Tibial artery (tissue), 4 donors: ENCODE results near the gene GRAP2.
"Not testable (repeated sequence)": the region's sequence is repeated elsewhere in the genome, so short reads cannot be mapped to it uniquely, and the experiment has no call there.

ENCODE experiments used
- DNase-seq, 2 donors: peaks; one replicate each; pipeline ENCODE4 v3.0.0-alpha.2; 2019
- H3K27ac ChIP-seq, 2 donors: fragments of 200-600 bp; sonication (generic) in 1 of 2; 1 replicate in 1 of 2; 2 replicates in 1 of 2; pipeline ENCODE4 v1.5.1; 2018 to 2019; ENCODE audit warnings: mild to moderate bottlenecking in 1 of 2
- H3K27me3 ChIP-seq, 2 donors: fragments of 200-600 bp; sonication (generic) in 1 of 2; one replicate each; pipeline versions ENCODE4 v1.5.1 to v1.6.0; 2016 to 2019
- H3K36me3 ChIP-seq, 3 donors: fragments of 200-600 bp; sonication (generic) in 2 of 3; one replicate each; pipeline ENCODE4 v1.5.1; 2016 to 2019; ENCODE audit warnings: mild to moderate bottlenecking in 2 of 3
- H3K4me1 ChIP-seq, 4 donors: fragments of 200-600 bp; sonication (generic) in 2 of 4; 1 replicate in 3 of 4; 2 replicates in 1 of 4; pipeline ENCODE4 v1.5.1; 2016 to 2019
- H3K4me3 ChIP-seq, 2 donors: fragments of 200-600 bp; sonication (generic) in 1 of 2; 1 replicate in 1 of 2; 2 replicates in 1 of 2; pipeline ENCODE4 v1.5.1; 2018 to 2019; ENCODE audit warnings: mild to moderate bottlenecking in 2 of 2
- H3K9me3 ChIP-seq, 3 donors: fragments of 200-600 bp; sonication (generic) in 1 of 3; one replicate each; pipeline ENCODE4 v1.5.1; 2016 to 2019
- intact Hi-C: fragments of 100-400 bp; cut with DNase I; formaldehyde crosslinking; loops from one replicate; pipeline ENCODE4 v1.15.0; 2023; ENCODE audit warnings: low total_unique reads
- TF ChIP-seq, protein P1 (sequence below), 2 experiments: fragments of 200-600 bp in 1 of 2; fragments of 450-650 bp in 1 of 2; IDR thresholded peaks; one replicate each; pipeline ENCODE4 v1.5.1; 2017 to 2019; ENCODE audit warnings: antibody characterized with exemption in 2 of 2, mild to moderate bottlenecking in 1 of 2, moderate library complexity in 1 of 2

The GRAP2 gene

DNA sequence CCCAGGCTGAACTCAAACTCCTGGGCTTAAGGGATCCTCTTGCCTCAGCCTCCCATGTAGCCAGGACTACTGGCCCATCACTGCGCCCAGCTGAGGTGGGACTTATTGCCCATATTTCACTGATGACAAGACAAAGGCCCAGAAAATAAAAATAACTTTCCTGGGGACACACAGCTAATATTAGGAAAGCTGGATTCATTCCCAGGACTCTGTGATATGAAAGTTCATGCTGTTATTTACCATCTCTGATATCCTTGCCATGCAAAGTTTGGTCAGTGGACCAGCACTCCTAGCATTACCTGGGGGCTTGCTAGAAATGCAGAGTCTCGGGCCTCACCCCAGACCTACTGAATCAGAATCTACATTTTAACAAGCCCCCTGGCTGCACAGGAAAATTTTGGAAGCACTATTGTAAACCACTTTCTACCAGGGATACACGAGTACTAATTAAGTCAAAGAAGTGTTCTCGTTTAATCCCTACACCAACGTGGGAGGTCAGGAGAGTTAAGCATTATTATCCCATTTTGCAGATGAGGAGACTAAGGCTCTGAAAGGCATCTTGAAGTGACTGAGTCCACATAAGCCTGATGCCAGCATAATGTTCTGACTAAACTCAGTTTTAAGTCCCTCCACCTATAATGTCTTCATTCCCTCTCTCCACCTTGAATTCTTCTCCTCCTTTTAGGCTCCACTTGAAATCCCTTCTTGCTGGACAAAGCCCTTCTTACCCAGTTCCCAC is 91.4 kb downstream of the GRAP2 start:
- peaks cover 0 to 12% (median 7%) of the 10 kb centered on the region in 4 donors for H3K4me1 ChIP-seq
- no peak overlapping the region for H3K4me3 ChIP-seq

DNA sequence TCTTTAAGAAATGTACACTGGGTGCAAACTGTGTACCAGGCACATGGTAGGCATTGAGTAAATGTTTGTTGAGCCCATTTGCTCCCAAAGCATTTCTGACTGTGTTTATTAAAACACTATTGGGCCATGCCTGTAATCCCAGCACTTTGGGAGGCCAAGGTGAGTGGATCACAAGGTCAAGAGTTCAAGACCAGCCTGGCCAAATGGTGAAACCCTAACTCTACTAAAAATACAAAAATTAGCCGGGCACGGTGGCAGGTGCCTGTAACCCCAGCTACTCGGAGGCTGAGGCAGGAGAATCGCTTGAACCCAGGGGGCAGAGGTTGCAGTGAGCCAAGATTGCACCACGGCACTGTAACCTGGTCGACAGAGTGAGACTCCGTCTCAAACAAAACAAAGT is 92.0 kb downstream of the GRAP2 start:
- not testable (repeated sequence) for H3K27ac ChIP-seq
- peaks cover 0 to 59% of the 10 kb centered on the region in 2 donors for H3K27me3 ChIP-seq

More for the DNA sequence above, 91.4 kb downstream of the GRAP2 start:
- intact Hi-C loops: no loop called here
- TF ChIP-seq, protein P1, sequence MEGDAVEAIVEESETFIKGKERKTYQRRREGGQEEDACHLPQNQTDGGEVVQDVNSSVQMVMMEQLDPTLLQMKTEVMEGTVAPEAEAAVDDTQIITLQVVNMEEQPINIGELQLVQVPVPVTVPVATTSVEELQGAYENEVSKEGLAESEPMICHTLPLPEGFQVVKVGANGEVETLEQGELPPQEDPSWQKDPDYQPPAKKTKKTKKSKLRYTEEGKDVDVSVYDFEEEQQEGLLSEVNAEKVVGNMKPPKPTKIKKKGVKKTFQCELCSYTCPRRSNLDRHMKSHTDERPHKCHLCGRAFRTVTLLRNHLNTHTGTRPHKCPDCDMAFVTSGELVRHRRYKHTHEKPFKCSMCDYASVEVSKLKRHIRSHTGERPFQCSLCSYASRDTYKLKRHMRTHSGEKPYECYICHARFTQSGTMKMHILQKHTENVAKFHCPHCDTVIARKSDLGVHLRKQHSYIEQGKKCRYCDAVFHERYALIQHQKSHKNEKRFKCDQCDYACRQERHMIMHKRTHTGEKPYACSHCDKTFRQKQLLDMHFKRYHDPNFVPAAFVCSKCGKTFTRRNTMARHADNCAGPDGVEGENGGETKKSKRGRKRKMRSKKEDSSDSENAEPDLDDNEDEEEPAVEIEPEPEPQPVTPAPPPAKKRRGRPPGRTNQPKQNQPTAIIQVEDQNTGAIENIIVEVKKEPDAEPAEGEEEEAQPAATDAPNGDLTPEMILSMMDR (IDR thresholded peaks at IDR 0.05): no peak
- Histone ChIP-seq H3K27me3 (peaks cover 0 to 53% of the 10 kb centered on the region in 2 donors), H3K27ac (no peak overlapping the region), H3K9me3 (no peaks in the 10 kb centered on the region), H3K36me3 (no peaks in the 10 kb centered on the region)
- no peak for DNase-seq

DNA sequence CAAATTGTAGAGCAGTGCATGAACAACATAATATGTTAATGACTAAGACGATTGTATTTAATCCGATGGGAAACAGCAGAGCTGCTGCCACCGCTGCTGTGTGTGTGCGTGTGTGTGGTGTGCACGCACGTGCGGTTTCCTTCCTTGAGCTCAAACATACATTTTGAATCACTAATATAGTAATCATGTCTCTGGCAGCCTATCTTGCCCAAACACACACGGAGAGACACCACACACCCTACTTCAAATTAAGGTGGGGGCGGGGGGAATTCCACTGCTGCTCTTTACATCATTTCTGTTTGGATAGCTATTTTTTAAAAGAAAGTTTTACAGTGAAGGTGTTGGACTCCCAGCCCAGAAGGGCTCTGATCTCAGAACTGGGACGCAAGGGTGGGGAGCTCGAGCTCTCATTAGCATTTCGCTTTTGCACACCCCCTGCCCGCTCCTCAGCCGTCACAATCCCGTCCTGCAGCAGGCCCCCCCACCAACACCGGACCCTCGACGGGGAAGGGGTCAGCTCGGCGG is 93.2 kb downstream of the GRAP2 start:
- Histone ChIP-seq H3K4me3 (no peak overlapping the region), H3K27me3 (peaks cover 0 to 63% of the 10 kb centered on the region in 2 donors), H3K27ac (no peak overlapping the region), H3K36me3 (no peaks in the 10 kb centered on the region), H3K4me1 (peaks cover 0 to 28% (median 7%) of the 10 kb centered on the region in 4 donors), H3K9me3 (no peaks in the 10 kb centered on the region)
- DNase-seq: no peak
- TF ChIP-seq, protein P1 (IDR thresholded peaks at IDR 0.05): no peak
- intact Hi-C loops: no loop called here

More for the DNA sequence above, 92.0 kb downstream of the GRAP2 start:
- H3K9me3 ChIP-seq, intact Hi-C loops, DNase-seq, H3K36me3 ChIP-seq, H3K4me3 ChIP-seq: not testable (repeated sequence)
- peaks cover 0 to 17% (median 7%) of the 10 kb centered on the region in 4 donors for H3K4me1 ChIP-seq

DNA sequence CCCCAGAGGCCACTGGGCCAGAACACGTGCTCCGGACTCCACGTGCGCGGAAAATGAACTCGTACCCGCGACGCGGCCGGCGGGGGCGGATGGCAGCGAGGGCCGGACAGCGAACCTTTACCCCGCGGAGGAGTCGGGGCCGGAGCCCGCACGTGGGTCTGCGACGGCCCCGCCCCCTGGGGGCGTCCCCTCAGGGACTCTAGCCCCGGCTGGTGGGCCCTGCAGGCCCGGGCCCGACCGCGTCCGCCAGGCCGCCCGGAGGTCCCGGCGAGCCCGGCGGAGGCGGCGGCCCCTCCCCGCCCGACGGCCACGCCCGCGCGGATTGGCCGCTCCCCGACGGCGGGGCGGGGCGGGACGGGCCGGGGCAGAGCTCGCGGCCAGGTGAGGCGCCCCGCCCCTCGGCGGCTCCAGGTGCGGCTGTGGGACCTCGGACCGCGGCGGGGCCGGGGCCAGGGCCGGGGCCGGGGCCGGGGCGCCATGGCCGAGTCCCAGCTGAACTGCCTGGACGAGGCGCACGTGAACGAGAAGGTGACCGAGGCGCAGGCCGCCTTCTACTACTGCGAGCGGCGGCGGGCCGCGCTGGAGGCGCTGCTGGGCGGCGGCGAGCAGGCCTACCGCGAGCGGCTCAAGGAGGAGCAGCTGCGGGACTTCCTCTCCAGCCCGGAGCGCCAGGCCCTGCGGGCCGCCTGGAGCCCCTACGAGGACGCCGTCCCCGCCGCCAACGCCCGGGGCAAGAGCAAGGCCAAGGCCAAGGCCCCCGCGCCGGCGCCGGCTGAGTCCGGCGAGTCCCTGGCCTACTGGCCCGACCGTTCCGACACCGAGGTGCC is 93.9 kb downstream of the GRAP2 start, which contains the start of gene FAM83F:
FAM83F (plus strand) TSS at position 389 of the 827 bp plus-strand sequence; CDS start at position 478, 89 bp downstream.
- H3K4me3 ChIP-seq: peak within 1 kb of the TSS in 1 of 2 donors; percentile 11

DNA sequence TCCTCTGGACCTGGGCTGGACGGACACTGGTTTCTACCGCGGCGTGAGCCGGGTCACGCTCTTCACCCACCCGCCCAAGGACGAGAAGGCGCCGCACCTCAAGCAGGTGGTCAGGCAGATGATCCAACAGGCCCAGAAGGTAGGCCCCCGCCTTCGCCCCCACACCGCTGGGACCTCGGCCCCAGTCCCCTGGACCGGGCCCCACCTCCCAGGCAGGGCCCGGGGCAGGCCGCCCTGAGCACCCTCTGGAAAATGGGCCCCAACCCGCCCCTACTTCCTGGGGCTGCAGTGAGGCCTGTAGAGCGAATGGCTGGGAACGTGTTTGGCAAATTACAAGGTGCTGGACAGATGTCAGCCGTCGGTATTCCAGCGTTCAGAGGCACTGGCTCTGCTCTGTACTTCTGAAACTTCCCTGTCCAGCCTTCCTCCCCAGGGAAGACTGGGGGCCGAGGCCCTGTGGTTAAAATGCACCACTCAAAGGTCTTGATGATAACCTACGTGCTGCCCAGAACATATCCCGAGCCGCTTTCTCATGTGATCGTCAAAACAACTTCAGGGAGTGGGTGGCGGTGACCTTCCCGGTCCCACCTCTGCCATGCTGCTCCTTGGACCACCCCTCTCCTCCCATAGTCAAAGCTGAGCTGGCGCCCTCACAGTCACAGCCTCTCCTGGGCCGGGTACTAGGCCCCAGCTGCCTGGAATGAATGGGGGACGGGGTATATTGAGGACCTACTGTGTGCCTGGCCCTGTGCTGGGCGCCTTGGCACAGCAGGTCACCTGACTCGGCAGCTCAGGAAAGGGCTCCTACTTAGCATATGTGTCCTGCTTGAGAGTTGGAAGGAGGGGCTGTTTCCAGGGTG is 94.7 kb downstream of the GRAP2 start:
- TF ChIP-seq, protein P1 (IDR thresholded peaks at IDR 0.05): no peak
- DNase-seq: no peak
- Histone ChIP-seq H3K36me3 (no peaks in the 10 kb centered on the region), H3K4me3 (no peak overlapping the region), H3K27me3 (peaks cover 0 to 74% of the 10 kb centered on the region in 2 donors), H3K27ac (no peak overlapping the region), H3K9me3 (no peaks in the 10 kb centered on the region), H3K4me1 (peaks cover 0 to 38% (median 7%) of the 10 kb centered on the region in 4 donors)
- intact Hi-C loops: no loop called here

More for the DNA sequence above, 93.9 kb downstream of the GRAP2 start, which contains the start of gene FAM83F:
- Histone ChIP-seq H3K4me1 (peaks cover 0 to 33% (median 7%) of the 10 kb centered on the region in 4 donors), H3K27me3 (peaks cover 0 to 69% of the 10 kb centered on the region in 2 donors), H3K9me3 (no peaks in the 10 kb centered on the region), H3K27ac (no peak within 1 kb of the TSS), H3K36me3 (no peaks in the 10 kb centered on the region)
- DNase-seq: no peak
- intact Hi-C loops: no loop called here
- TF ChIP-seq, protein P1 (IDR thresholded peaks at IDR 0.05): no peak
